ENCODE results near the gene VPS26C.
"Not testable (repeated sequence)": the region's sequence is repeated elsewhere in the genome, so short reads cannot be mapped to it uniquely, and the experiment has no call there.

The VPS26C gene

GRCh38 chr21:37267269-37268185 lies at the start of gene VPS26C:
Gene VPS26C, minus strand, starts transcription at chr21:37267334. Its CDS starts 40 bp downstream, at chr21:37267294.
- peak; percentile 93 to 94 for ATAC-seq

- not testable (repeated sequence) for ATAC-seq
Observed at GRCh38 chr21:37316072-37316471, 48.9 kb upstream of the VPS26C start.

DNA sequence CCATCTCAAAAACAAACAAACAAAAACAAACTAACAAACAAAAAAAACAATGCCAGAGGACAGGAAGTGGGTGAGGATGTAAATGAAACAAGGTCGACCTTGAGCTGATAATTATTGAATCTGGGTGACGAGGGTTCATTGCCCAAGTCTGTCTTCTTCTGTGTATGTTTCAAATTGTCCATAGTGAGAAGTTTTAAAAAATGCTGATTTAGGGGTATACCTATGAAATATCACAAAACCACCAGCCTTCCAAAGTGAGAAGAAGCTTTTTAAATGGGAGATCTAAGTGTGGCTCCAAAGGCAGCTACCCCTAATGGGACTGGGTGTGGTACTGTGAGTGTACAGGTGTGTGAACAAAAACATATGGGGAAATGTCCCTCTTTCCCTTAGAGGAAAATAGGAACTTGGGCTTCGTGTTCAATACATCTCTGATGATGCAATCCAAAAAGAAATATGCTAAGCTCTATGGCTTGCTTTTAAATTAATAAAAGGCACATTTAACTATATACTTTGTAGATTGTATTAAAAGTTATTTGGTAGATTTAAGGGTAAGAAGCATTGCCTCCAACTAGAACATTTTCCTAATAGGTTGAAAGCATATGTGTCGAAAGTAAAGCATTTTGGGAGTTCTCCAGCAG lies 33.1 kb upstream of the VPS26C start:
- ATAC-seq: no peak

GRCh38 chr21:37297364-37297763 lies 30.2 kb upstream of the VPS26C start:
- no peak for ATAC-seq

GRCh38 chr21:37294679-37295078 lies 27.5 kb upstream of the VPS26C start:
- ATAC-seq: no peak

DNA sequence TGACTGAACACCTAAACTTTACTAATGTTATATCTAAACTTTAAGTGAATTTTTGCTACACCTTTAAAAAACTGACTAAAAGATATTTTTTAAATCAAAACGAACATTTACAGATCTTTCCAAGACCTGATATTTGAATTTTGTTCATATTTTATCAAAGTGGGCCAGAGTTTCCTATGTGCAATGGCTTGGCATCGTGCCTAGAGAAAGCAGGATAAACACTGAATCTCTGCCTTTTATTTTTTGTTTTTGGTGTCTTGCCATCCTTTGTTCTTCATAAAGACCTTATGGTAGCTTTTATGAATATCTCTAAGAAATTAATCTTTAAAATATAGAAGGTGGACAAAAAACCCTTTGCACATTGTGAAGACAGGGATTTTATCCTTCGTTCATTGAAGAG lies 25.8 kb upstream of the VPS26C start:
- ATAC-seq: no peak

DNA sequence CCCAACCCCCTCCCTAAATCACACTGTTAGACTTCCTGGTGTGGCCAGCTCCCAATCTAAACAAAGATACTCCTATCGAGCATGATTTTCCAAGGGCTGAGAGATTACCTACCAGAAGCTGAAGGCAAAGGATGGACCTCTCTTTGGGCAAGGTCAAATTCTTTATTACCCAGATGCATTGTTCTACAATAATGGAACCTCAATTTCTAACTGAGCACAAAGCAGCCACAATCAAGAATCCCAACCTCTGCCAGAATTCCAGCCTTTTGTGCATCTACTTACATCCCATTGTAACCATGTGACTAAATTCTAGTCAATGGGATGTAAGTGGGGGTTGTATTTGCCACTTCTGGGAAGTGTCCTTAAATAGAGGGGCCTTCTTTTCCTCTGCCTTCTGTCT lies 24.9 kb upstream of the VPS26C start:
- no peak for ATAC-seq

- not testable (repeated sequence) for ATAC-seq
Observed at GRCh38 chr21:37283191-37283710, 16.1 kb upstream of the VPS26C start.

- not testable (repeated sequence) for ATAC-seq
Observed at GRCh38 chr21:37282602-37283001, 15.5 kb upstream of the VPS26C start.

DNA sequence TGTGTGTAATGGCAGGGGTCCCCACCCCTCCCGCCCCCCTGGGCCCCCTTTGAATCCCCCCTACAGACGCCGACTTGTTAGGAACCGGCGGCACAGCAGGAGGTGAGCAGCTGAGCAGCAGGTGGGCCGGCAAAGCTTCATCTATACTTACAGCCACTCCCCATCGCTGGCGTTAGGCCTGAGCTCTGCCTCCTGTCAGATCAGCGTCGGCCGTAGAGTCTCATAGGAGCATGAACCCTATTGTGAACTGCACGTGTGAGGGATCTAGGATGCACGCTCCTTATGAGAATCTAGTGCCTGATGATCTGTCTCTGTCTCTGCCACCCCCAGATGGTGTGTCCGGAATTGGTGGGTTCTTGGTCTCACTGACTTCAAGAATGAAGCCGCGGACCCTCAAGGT lies 14.9 kb upstream of the VPS26C start:
- peak; percentile 38 to 53 for ATAC-seq

DNA sequence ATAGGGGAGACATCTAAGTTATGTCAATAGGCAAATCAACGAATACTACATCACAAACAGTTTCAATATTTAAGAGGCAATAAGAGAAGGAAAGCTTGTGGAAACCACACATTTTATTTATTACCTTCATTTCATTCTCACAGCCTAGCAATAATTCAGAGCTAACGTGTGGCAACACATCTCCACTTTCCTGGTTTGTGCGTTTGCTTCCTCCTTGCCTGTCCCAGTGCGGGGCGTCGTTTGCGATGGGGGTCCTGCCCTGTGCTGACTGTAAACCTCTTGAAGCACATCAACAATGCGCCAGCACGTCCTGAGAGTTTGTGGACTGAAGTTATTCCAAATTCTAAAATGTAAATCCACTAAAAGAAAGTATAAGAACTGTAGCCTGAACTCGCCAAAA lies 14.4 kb upstream of the VPS26C start:
- ATAC-seq: no peak

DNA sequence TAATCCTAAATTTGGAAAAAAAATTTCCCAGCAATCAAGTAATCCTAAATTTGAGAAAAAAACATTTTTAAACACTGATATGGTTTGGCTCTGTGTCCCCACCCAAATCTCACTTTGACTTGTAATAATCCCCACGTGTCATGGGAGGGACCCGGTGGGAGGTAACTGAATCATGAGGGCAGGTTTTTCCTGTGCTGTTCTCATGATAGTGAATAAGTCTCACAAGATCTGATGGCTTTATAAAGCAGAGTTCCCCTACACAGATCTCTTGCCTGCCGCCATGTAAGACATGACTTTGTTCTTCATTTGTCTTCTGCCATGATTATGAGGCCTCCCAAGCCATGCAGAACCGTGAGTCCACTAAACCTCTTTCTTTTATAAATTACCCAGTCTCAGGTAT lies 12.1 kb upstream of the VPS26C start:
- not testable (repeated sequence) for ATAC-seq

- ATAC-seq: no peak
Observed at GRCh38 chr21:37278199-37278598, 11.1 kb upstream of the VPS26C start.

DNA sequence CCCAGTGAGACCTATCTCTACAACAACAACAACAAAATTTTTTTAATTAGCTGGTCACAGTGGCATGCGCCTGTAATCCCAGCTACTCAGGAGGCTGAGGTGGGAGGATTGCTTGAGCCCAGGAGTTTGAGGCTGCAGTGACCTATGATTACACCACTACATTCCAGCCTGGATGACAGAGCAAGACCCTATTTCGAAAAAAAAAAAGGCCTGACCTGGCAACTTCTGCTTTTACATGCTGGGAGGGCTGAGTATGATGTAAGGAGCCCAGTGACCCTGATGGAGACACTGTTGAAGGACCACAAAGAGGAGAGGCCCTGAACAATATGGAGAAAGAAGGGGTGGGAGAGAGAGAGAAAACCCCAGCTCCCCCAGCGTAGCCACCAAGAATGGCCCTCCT lies 9.2 kb upstream of the VPS26C start:
- no peak for ATAC-seq

DNA sequence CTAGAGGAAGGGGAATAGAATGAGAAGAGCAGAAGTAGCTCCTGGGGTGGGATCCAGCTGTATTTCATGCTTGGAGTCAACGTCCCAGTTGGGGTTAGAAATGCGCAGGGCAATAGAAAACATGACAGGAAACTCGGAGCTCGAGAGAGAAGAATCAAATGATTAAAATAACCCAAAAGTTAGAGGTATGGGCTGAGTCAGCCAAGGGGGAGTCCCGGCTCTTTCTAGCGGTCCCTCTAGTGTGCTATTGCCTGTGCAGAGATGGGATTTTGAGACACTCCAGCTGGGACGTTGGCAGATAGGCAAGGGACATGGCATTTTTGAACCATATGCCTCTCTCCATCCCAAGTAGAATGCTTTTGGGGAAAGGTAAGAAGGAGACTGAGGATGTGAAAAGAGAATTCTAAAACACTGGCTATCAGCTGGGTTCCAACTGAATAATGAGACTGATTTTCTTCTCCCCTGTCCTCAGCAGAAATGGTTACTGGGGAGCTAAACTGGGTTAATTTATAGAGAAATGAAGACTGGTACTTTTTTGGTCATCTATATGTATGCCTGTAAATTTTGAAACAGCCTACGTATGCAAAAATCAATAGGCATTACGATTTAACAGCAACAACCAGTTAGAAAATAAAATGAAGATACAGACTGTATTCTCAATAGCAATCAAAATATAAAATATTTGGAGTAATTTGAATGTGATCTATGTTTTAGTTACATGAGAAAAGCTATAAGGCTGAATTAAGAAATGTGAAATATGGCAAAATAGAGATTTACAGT lies 7.0 kb upstream of the VPS26C start:
- peak; percentile 32 to 86 for ATAC-seq

DNA sequence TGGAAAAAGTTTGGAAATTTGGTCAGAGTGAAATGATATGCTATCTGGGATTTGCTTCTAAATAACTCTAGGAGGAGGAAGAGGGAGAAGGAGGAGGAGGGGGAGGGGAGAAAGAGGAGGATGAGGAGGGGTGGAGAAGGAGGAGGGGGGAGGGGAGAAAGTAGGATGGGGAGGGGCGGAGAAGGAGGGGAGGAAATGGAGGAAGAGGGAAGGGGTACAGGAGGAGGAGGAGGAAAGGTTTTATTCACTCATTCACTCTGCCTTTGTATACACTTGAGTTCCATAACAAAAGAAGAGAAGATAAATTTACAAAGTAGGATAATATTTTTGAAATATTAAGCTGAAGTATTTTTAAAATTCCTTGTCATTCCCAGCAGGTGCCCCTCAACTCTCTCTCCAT lies 6.3 kb upstream of the VPS26C start:
- ATAC-seq: no peak

- ATAC-seq: no peak
Observed at GRCh38 chr21:37272897-37273296, 5.8 kb upstream of the VPS26C start.

- no peak for ATAC-seq
Observed at GRCh38 chr21:37270576-37271365, 3.6 kb upstream of the VPS26C start.

- ATAC-seq: no peak
Observed at GRCh38 chr21:37269481-37269880, 2.3 kb upstream of the VPS26C start.

GRCh38 chr21:37268186-37268503 lies 1.0 kb upstream of the VPS26C start:
- no peak for ATAC-seq

- ATAC-seq: peak; percentile 3 to 8
Observed at GRCh38 chr21:37266515-37267221, 466 bp downstream of the VPS26C start.

- ATAC-seq: no peak
Observed at GRCh38 chr21:37264808-37265207, 2.3 kb downstream of the VPS26C start.

Data from activated CD4-positive, CD25-positive, alpha-beta regulatory T cell treated with anti-CD3 and anti-CD28 coated beads, Interleukin-2, amount 50 U/mL, for 24 hours (primary cell).